Transverse colon (tissue), 4 donors: ENCODE data around the gene PSMD5. TPM values are rescaled to one million over a fixed set of nuclear protein-coding genes. Genes with fewer than 3 reads are reported as not detected.

ENCODE experiments used
- DNase-seq: peaks from one replicate; pipeline ENCODE4 v3.0.0-alpha.2; 2019
- H3K27ac ChIP-seq, 4 donors: fragments of 200-600 bp; sonication (generic); 2 replicates each; pipeline ENCODE4 v1.5.1; 2016 to 2018; ENCODE audit warnings: inconsistent platforms in 4 of 4
- H3K27me3 ChIP-seq: fragments of 200-600 bp; sonication (generic); 2 replicates; pipeline ENCODE4 v1.5.1; 2017; ENCODE audit warnings: inconsistent platforms
- H3K36me3 ChIP-seq, 4 donors: fragments of 200-600 bp; sonication (generic); 2 replicates each; pipeline ENCODE4 v1.5.1; 2017 to 2019; ENCODE audit warnings: inconsistent platforms in 4 of 4
- H3K4me1 ChIP-seq, 4 donors: fragments of 200-600 bp; sonication (generic); 2 replicates each; pipeline ENCODE4 v1.5.1; 2017 to 2020; ENCODE audit warnings: inconsistent platforms in 4 of 4
- H3K4me3 ChIP-seq, 4 donors: fragments of 200-600 bp; sonication (generic); 1 replicate in 1 of 4; 2 replicates in 3 of 4; pipeline versions ENCODE4 v1.5.1 to v1.6.1; 2017 to 2019; ENCODE audit warnings: inconsistent platforms in 4 of 4
- H3K9me3 ChIP-seq, 2 donors: fragments of 200-600 bp; sonication (generic); 2 replicates each; pipeline ENCODE4 v1.5.1; 2017 to 2019; ENCODE audit warnings: inconsistent platforms in 2 of 2
- CTCF ChIP-seq, 5 experiments: fragments of 200-600 bp in 3 of 5; fragments of 450-650 bp in 2 of 5; sonication (generic) in 3 of 5; IDR thresholded peaks; 1 replicate in 2 of 5; 2 replicates in 3 of 5; pipeline ENCODE4 v1.5.1; 2016 to 2017; ENCODE audit warnings: antibody characterized with exemption in 5 of 5, inconsistent platforms in 3 of 5, mild to moderate bottlenecking in 2 of 5, moderate library complexity in 1 of 5
- EP300 ChIP-seq: sonication (generic); formaldehyde crosslinking; IDR thresholded peaks from one replicate; pipeline ENCODE4 v1.6.1; 2017; ENCODE audit warnings: antibody characterized with exemption, low read depth
- POLR2A ChIP-seq: fragments of 450-650 bp; IDR thresholded peaks from one replicate; pipeline ENCODE4 v1.6.1; 2016; ENCODE audit warnings: antibody characterized with exemption, mild to moderate bottlenecking, moderate library complexity
- POLR2AphosphoS5 ChIP-seq, 3 donors: sonication (generic); formaldehyde crosslinking; IDR thresholded peaks; one replicate each; pipeline ENCODE4 v1.6.1; 2016; ENCODE audit warnings: antibody characterized with exemption in 3 of 3
- WGBS, 2 donors: methylation state at CpG; one replicate each; pipeline ENCODE4 v1.1.5; 2018; ENCODE audit warnings: low coverage in 1 of 2; 5-methylcytosine and 5-hydroxymethylcytosine counted together
- in situ Hi-C, 4 donors: fragments of 200-750 bp; cut with MboI; loops; one replicate each; pipeline versions ENCODE4 v1.15.0 to v1.15.1; 2017; ENCODE audit warnings: low sequenced_read_pairs in 3 of 4, low pct_ligation_motif_present in 1 of 4, low pct_unique_long_range_greater_than_20kb in 1 of 4
- intact Hi-C: fragments of 100-400 bp; cut with DNase I; formaldehyde crosslinking; loops from one replicate; pipeline ENCODE4 v1.15.1; 2023; ENCODE audit warnings: low total_unique reads
- total RNA-seq, 4 donors: library from RNA; depleted of rRNA; stranded (reverse); fragments of >200 nt; gene quantifications; one replicate each; pipeline ENCODE4 v1.1.0, GENCODE V29; 2016

Gene PSMD5
- total RNA-seq, 4 donors from 2014 or later, result 25.3 to 36.6 (median 28.7) TPM

- WGBS, 2 donors, result 92 to 93% methylated on average over 2 to 10 of the region's 10 CpGs
- intact Hi-C loops, result no loop called here
These were observed 31.8 kb upstream of the PSMD5 start for GRCh38 chr9:120874226-120875194.

GRCh38 chr9:120873512-120873911 lies 30.8 kb upstream of the PSMD5 start:
- 52 to 67% methylated on average over 4 of the region's 4 CpGs for WGBS, 2 donors

More at GRCh38 chr9:120874226-120875194, 31.8 kb upstream of the PSMD5 start:
- no peaks in the 10 kb centered on the region for H3K9me3 ChIP-seq
- DNase-seq, result no peak
- in situ Hi-C loops, result loop anchor here in 1 of 4 donors (5.0 kb wide), 1 partner anchor 63 kb away; no protein-coding TSS in a partner anchor
- H3K4me1 ChIP-seq, result peaks cover 3 to 30% (median 19%) of the 10 kb centered on the region in 4 donors
- no peaks in the 10 kb centered on the region for H3K27me3 ChIP-seq
- no peak for TF ChIP-seq POLR2AphosphoS5 (IDR thresholded peaks at IDR 0.05)
- TF ChIP-seq CTCF (IDR thresholded peaks at IDR 0.05), result no peak
- TF ChIP-seq POLR2A, result no peak
- TF ChIP-seq EP300, result no peak
- peak overlapping the region in 3 of 4 donors; percentile 87 to 96 (median 96) for H3K27ac ChIP-seq
- no peaks in the 10 kb centered on the region for H3K36me3 ChIP-seq
- no peak overlapping the region for H3K4me3 ChIP-seq

GRCh38 chr9:120872791-120873502 lies 30.2 kb upstream of the PSMD5 start:
- H3K4me1 ChIP-seq, result peaks cover 6 to 31% (median 26%) of the 10 kb centered on the region in 4 donors
- in situ Hi-C loops, result loop anchor here in 1 of 4 donors (5.0 kb wide), 1 partner anchor 64 kb away; no protein-coding TSS in a partner anchor
- no peak overlapping the region for H3K27ac ChIP-seq
- WGBS, 2 donors, result 92% methylated on average over 3 of the region's 3 CpGs; no CpG with 5 or more reads in 1 of the 2 donors
- no peak for TF ChIP-seq POLR2AphosphoS5 (IDR thresholded peaks at IDR 0.05)
- no peak for TF ChIP-seq CTCF (IDR thresholded peaks at IDR 0.05)
- no peak for TF ChIP-seq POLR2A
- TF ChIP-seq EP300, result no peak
- H3K9me3 ChIP-seq, result no peaks in the 10 kb centered on the region
- no peak for DNase-seq
- intact Hi-C loops, result no loop called here
- H3K36me3 ChIP-seq, result no peaks in the 10 kb centered on the region
- H3K4me3 ChIP-seq, result no peak overlapping the region
- no peaks in the 10 kb centered on the region for H3K27me3 ChIP-seq

More at GRCh38 chr9:120873512-120873911, 30.8 kb upstream of the PSMD5 start:
- TF ChIP-seq EP300 (no peak), CTCF (IDR thresholded peaks at IDR 0.05) (no peak), POLR2AphosphoS5 (IDR thresholded peaks at IDR 0.05) (no peak), POLR2A (no peak)
- no peak for DNase-seq
- intact Hi-C loops, result no loop called here
- no peak overlapping the region for H3K27ac ChIP-seq
- H3K4me3 ChIP-seq, result no peak overlapping the region
- in situ Hi-C loops, result loop anchor here in 1 of 4 donors (5.0 kb wide), 1 partner anchor 64 kb away; no protein-coding TSS in a partner anchor
- H3K27me3 ChIP-seq, result no peaks in the 10 kb centered on the region
- H3K4me1 ChIP-seq, result peaks cover 3 to 32% (median 24%) of the 10 kb centered on the region in 4 donors
- H3K9me3 ChIP-seq, result no peaks in the 10 kb centered on the region
- H3K36me3 ChIP-seq, result no peaks in the 10 kb centered on the region

GRCh38 chr9:120870206-120870605 lies 27.5 kb upstream of the PSMD5 start:
- DNase-seq, result no peak
- 87% methylated on average over 9 of the region's 9 CpGs; no CpG with 5 or more reads in 1 of the 2 donors for WGBS, 2 donors
- in situ Hi-C loops (loop anchor here in 1 of 4 donors (5.0 kb wide), 1 partner anchor 67 kb away; no protein-coding TSS in a partner anchor), intact Hi-C loops (no loop called here)
- Histone ChIP-seq H3K4me3 (no peak overlapping the region), H3K9me3 (no peaks in the 10 kb centered on the region), H3K27me3 (no peaks in the 10 kb centered on the region), H3K36me3 (no peaks in the 10 kb centered on the region), H3K27ac (peak overlapping the region in 3 of 4 donors; percentile 87 to 93 (median 92)), H3K4me1 (peaks cover 5 to 18% (median 14%) of the 10 kb centered on the region in 4 donors)
- no peak for TF ChIP-seq POLR2AphosphoS5 (IDR thresholded peaks at IDR 0.05)
- no peak for TF ChIP-seq EP300
- TF ChIP-seq POLR2A, result no peak
- TF ChIP-seq CTCF (IDR thresholded peaks at IDR 0.05), result no peak
